Measurements from ENCODE around the gene ZNF682. TPM values are rescaled to one million over a fixed set of nuclear protein-coding genes. Genes with fewer than 3 reads are reported as not detected.
A peak's percentile ranks its signal among the peaks of the same experiment; 100 is the strongest.
"Not testable (repeated sequence)": the region's sequence is repeated elsewhere in the genome, so short reads cannot be mapped to it uniquely, and the experiment has no call there.

The ZNF682 gene
- 1 to 10 TPM; 1.3 to 3.2 (median 2.8) TPM for total RNA-seq
- 1 to 10 TPM; 6.3 to 7.3 TPM for polyA plus RNA-seq

DNA sequence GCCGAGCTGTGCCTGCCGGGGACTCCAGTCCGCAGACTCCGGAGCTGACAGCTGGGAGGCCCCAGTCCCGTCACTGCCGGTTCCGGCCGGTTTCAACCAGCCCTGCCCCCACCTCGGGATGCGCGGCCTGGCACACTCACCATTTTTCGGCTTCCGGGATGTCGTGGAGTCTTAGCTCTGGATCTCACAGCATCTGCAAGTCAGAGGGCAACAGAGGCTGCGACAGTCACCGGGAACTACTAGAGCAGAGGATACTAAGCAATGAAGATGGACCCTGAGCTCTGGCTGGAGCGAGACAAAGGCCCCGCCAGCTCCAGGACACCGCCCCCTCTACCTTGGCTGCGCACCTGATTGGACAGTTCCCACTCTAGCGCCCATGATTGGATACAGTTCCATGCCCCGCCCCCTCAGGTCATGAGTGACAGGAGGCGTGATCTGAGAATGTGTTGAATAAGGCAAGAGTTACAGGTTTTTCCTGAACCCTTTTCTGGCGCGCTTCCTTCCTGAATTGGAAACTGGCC lies at the start of gene ZNF682:
Gene ZNF682 (minus strand): TSS at position 303 of the 521 bp plus-strand sequence. CDS start 160 bp downstream, at position 143.
- intact Hi-C loops (cut with DNase I), result no loop called here
- no peaks in the 10 kb centered on the region for H3K27me3 ChIP-seq

DNA sequence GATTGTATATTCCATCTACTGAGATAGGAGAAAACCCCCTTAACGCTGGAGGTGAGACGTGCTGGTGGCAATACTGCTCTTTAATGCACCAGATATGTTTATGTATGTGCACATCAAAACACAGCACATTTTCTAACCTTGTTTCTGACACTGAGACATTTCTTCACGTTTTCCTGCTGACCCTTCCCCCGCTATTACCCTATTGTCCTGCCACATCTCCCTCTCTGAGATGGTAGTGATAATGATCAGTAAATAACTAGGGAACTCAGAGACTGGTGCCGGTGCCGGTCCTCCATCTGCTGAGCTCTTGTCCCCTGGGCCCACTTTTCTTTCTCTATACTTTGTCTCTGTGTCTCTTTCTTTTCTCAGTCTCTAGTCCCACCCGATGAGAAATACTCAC lies 43.6 kb upstream of the ZNF682 start:
- H3K27me3 ChIP-seq; intact Hi-C loops (cut with DNase I); H3K9me3 ChIP-seq; DNase-seq; H3K36me3 ChIP-seq; H3K27ac ChIP-seq; H3K4me1 ChIP-seq; H3K4me3 ChIP-seq; ATAC-seq; FAIRE-seq: not testable (repeated sequence)
- WGBS, 2 donors, result 66 to 67% methylated on average over 7 of the region's 7 CpGs

More for the DNA sequence above, at the start of gene ZNF682:
- peaks cover 0 to 6% (median 0%) of the 10 kb centered on the region in 3 donors for H3K4me1 ChIP-seq
- TF ChIP-seq, protein P1, sequence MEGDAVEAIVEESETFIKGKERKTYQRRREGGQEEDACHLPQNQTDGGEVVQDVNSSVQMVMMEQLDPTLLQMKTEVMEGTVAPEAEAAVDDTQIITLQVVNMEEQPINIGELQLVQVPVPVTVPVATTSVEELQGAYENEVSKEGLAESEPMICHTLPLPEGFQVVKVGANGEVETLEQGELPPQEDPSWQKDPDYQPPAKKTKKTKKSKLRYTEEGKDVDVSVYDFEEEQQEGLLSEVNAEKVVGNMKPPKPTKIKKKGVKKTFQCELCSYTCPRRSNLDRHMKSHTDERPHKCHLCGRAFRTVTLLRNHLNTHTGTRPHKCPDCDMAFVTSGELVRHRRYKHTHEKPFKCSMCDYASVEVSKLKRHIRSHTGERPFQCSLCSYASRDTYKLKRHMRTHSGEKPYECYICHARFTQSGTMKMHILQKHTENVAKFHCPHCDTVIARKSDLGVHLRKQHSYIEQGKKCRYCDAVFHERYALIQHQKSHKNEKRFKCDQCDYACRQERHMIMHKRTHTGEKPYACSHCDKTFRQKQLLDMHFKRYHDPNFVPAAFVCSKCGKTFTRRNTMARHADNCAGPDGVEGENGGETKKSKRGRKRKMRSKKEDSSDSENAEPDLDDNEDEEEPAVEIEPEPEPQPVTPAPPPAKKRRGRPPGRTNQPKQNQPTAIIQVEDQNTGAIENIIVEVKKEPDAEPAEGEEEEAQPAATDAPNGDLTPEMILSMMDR (IDR thresholded peaks at IDR 0.05), result no peak
- WGBS, 2 donors, result 0% methylated on average over 25 of the region's 25 CpGs
- H3K9me3 ChIP-seq, result no peaks in the 10 kb centered on the region
- H3K4me3 ChIP-seq, result peak within 1 kb of the TSS; percentile 36 to 96 (median 68)
- H3K27ac ChIP-seq, result peak within 1 kb of the TSS in 3 of 4 donors; percentile 44 to 61 (median 46)
- peak; percentile 94 to 98 (median 96) for DNase-seq
- H3K36me3 ChIP-seq, result no peaks in the 10 kb centered on the region
- ATAC-seq, result peak; percentile 100
- peak; percentile 94 for FAIRE-seq

DNA sequence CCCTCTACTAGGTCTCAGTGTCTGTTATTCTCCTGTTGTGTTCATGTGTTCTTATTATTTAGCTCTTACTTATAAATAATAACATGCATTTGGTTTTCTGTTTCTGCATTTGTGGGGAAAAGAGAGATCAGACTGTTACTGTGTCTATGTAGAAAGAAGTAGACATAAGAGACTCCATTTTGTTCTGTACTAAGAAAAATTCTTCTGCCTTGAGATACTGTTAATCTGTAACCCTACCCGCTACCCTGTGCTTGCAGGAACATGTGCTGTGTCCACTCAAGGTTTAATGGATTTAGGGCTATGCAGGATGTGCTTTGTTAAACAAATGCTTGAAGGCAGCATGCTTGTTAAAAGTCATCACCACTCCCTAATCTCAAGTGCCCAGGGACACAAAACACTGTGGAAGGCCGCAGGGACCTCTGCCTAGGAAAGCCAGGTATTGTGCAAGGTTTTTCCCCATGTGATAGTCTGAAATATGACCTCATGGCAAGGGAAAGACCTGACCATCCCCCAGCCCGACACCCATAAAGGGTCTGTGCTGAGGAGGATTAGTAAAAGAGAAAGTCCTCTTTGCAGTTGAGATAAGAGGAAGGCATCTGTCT lies 43.0 kb upstream of the ZNF682 start:
- H3K36me3 ChIP-seq; intact Hi-C loops (cut with DNase I); H3K27me3 ChIP-seq; FAIRE-seq; ATAC-seq; H3K9me3 ChIP-seq; H3K27ac ChIP-seq; H3K4me3 ChIP-seq; H3K4me1 ChIP-seq; DNase-seq: not testable (repeated sequence)
- 54 to 65% methylated on average over 3 of the region's 3 CpGs for WGBS, 2 donors

DNA sequence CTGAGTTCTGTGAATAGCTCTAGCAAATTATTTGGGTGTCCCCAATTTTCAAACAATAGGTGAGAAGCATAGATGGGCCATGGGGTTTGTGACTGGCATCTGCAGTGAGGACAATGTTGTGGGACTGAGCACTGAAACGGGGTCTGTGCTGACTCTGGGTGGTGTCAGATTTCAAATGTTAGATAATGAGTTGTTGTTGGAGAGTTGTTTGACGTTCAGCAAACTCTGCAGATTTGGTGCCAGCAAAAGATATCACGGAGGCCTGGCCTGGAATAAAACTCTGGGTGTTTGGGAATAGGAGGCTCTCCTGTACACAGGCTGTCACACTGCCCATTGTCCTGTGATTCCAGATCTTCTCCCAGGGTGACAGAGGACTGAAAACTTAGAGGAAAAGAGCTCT lies 41.4 kb upstream of the ZNF682 start:
- no peak overlapping the region for H3K27ac ChIP-seq
- no peaks in the 10 kb centered on the region for H3K9me3 ChIP-seq
- DNase-seq (no peak), FAIRE-seq (no peak), ATAC-seq (no peak)
- intact Hi-C loops (cut with DNase I), result no loop called here
- TF ChIP-seq, protein P1 (IDR thresholded peaks at IDR 0.05), result no peak
- H3K27me3 ChIP-seq, result no peaks in the 10 kb centered on the region
- peaks cover 0 to 4% (median 4%) of the 10 kb centered on the region in 3 donors for H3K4me1 ChIP-seq
- no peak overlapping the region for H3K4me3 ChIP-seq
- no peaks in the 10 kb centered on the region for H3K36me3 ChIP-seq
- 35 to 41% methylated on average over 3 of the region's 3 CpGs for WGBS, 2 donors

DNA sequence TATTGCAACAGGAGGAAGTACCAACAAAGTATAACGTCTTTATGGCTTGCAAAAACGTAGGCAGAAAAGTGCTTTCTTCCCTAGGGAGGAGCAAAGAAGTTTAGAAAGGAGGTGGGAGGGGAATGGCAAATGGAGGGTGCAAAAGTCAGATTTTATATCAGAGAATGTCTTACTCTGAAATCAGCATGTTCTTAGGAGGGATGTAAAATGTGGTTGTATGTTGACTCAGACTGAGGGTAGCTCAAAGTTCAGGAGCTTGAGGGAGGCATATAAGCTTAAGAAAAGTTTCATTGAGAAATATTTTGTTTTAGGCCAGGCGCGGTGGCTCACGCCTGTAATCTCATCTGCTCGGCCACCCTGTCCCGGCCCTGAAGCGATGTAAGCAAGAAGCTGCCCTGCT lies 40.2 kb upstream of the ZNF682 start:
- H3K4me1 ChIP-seq, result peaks cover 0 to 4% (median 4%) of the 10 kb centered on the region in 3 donors
- no peaks in the 10 kb centered on the region for H3K9me3 ChIP-seq
- no peaks in the 10 kb centered on the region for H3K36me3 ChIP-seq
- no peak overlapping the region for H3K27ac ChIP-seq
- no peak overlapping the region for H3K4me3 ChIP-seq
- 86 to 89% methylated on average over 8 of the region's 8 CpGs for WGBS, 2 donors
- intact Hi-C loops (cut with DNase I), result no loop called here
- ATAC-seq (no peak), DNase-seq (no peak), FAIRE-seq (no peak)
- no peaks in the 10 kb centered on the region for H3K27me3 ChIP-seq
- TF ChIP-seq, protein P1 (IDR thresholded peaks at IDR 0.05), result no peak

DNA sequence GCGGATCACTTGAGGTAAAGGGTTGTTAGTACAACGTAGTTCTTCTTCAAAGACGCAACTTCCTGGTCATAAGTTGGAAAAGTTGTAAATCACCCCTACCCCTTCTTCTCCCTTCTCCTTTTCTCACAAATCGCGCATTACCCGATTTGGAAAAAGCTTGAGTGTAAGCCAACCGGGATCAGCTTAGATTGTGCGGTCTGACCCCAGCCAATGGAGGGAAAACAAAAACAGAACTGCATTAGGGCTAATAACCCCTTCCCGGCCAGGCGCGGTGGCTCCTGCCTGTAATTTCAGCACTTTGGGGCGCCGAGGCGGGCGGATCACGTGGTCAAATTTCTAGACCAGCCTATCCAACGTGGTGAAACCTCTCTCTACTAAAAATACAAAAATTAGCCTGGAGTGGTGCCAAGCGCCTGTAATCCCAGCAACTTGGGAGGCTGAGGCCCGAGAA lies 39.3 kb upstream of the ZNF682 start:
- ATAC-seq, result peak; percentile 15 to 58 (median 44)
- peak overlapping the region; percentile 35 to 52 (median 45) for H3K4me3 ChIP-seq
- no peaks in the 10 kb centered on the region for H3K27me3 ChIP-seq
- intact Hi-C loops (cut with DNase I), result no loop called here
- H3K9me3 ChIP-seq, result no peaks in the 10 kb centered on the region
- FAIRE-seq, result no peak
- TF ChIP-seq, protein P1 (IDR thresholded peaks at IDR 0.05), result no peak
- peak overlapping the region in 1 of 4 donors; percentile 2 for H3K27ac ChIP-seq
- peaks cover 0 to 4% (median 4%) of the 10 kb centered on the region in 3 donors for H3K4me1 ChIP-seq
- no peaks in the 10 kb centered on the region for H3K36me3 ChIP-seq
- WGBS, 2 donors, result 1% methylated on average over 19 of the region's 19 CpGs
- peak in 5 of 6 donors; percentile 5 to 60 (median 22) for DNase-seq
